Islet precursor cell (in vitro differentiated cells): ENCODE data around the gene FLT1.

ENCODE experiments used
- DNase-seq: peaks from one replicate; pipeline ENCODE4 v3.0.0-alpha.2; 2018

Gene FLT1

DNA sequence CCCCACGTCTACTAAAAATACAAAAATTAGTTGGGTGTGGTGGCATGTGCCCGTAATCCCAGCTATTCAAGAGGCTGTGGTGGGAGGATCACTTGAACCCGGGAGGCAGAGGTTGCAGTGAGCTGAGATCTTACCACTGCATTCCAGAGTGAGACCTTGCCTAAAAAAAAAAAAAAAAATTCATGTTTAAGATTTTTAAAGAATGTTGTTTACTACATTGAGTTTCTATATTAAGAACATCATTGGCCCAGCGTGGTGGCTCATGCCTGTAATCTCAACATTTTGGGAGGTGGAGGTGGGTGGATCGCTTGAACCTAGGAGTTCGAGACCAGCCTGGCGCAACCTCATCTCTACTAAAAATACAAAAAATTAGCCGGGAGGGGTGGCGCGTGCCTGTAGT, 31.9 kb upstream of the FLT1 start:
- DNase-seq, result no peak

DNA sequence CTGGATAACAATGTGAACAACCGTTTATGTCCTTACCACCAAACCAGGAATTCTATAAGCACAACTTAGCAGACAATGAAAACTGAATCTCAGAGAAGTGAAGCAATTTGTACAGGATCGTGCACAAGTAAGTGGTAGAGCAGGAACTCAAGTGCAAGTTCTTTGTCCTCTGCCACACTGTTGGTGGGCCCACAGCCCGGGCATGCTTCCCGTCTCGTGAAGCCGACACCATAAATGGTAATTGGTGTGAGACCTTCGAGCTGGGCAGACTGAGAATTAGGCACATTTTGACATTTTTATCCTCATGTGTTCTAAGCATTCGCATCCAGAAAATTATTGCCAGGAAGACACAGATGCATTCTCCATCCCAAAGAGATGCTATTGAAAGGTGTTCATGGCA, 27.9 kb upstream of the FLT1 start:
- no peak for DNase-seq

DNA sequence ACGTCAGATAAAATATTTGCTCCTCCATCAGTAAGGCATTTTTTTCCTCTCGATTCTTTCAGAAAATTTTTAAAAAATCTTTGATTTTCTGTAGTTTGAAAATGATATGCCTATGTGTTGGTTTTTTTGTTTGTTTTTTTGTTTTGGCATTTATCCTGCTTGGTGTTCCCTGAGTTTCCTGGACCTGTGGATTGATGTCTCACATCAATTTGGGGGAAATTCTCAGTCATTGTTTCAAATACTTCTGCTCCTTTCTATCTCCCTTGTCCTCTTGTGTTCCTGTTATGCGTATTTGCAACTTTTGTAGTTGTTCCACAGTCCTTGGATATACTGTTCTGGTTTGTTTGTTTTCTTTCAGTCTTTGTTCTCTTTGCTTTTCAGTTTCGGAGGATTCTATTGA, 18.8 kb upstream of the FLT1 start:
- no peak for DNase-seq

DNA sequence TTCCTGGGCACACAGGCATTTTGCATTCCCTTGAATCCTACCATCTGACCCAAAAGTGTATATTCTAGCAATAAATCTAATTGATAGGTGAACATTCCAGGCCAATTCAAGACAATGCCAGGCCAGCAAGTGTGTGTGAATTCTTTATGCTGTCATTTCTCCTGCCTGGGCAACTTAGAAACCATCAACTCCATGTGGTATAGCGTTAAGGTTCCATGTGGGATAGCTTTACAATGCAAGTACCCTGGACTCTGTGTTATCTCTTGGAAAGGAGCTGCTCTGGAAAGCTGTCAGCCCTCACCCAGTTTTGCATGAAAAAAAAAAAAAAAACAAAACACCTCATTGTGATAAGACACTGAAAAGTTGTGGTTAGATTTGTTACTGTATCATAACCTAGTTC, 15.6 kb upstream of the FLT1 start:
- peak; percentile 29 for DNase-seq

DNA sequence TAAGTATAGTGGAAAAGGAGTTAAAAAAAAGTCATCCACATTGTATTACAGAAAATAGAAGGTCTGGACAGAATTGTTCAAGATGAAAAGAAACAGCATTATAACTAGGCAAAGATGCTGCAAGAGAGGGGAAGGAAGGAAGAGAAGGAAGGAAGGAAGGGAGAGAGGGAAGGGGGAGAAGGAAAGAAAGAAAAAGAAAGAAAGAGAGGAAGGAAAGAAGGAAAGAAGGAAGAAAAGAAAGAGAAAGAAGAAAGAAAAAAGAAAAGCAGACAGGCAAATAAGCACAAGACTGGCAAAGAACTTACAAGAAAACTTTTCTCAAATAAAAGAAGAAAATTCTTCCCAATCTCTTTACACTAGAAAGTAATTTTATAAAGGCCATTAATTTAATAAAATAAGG, 15.1 kb upstream of the FLT1 start:
- no peak for DNase-seq

DNA sequence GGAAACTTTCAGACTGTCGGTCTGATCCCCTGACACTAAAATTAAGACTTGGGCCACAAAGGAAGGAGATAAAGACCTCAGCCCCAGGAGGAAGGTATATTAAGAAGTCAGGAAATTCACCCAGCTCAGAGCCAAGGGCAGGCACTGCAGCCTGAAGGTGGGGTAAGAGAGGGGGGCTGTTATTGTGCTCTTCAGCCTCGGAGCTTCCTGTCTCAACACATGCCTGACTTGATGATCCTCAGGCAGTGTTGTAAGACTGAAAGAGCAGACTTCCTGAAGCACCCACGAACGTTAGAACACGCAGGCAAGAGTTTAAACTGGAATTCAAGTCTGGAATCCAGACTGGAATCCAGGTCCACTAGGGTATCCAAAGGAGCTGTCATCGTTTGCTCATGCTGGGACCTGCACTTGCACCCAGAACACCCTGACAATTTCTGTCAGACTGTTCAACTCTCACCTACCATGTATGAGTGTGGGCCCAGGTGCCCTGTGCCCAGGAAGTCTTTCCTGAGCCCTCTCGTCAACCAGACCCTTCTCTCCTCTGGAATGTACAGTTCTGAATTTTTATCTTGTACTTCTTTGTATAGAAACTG, 10.7 kb upstream of the FLT1 start:
- DNase-seq, result peak; percentile 70

DNA sequence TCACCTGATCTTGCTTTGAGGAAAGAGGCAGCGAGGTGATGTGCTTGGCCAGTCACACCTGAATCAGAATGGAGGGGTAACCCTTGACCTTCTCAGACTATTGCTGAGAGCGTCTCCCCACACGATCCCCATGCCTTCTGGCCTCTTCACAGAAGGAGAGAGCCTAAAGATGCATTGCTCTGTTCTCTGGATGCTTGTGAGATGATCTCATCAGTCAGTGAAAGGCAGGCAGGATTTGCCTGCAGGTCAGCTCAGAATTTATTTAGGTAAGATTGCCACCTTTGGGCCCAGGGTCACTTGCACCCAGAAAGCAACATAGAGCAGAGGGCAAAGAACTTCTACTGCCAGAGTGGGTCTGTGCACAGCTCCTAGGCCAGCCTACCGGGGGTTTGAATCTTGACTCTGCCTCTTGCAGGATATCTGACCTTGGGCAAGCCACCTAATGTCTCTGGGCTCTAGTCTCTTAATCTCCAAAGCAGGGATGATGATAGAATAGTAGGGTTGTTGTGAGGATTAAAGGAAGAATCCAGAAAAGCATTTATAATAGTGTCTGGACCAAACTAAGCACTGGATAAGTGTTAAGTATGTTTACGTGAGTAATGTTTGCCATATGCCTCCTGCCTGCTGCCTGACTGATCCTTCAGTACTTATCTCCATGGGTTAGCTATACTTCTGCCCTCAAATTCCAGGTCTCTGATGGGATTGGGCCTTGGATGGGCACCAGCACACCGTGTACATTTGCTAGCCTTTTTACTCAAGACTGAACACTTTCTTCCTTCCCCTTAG, 8.4 kb upstream of the FLT1 start:
- peak; percentile 84 for DNase-seq

DNA sequence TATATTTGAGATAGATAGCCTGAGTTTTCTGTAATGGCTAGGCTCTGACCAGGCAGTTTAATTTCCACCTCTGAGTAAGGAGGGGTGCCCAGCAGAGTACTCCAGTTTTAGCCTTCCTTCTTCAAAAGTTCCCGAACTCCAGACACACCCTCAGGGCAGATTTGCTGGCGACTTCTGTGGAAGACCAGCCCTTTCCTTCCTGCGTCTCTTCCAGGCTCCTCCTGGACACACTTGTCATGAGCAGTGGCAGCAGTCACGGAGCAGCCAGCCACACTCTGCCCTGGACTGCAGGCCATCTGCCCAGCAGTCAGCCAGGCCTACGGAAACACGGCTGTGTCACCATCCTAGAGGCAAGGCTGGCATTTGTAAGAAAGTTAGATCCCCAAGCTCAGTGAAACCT, 6.6 kb upstream of the FLT1 start:
- DNase-seq, result peak; percentile 97

DNA sequence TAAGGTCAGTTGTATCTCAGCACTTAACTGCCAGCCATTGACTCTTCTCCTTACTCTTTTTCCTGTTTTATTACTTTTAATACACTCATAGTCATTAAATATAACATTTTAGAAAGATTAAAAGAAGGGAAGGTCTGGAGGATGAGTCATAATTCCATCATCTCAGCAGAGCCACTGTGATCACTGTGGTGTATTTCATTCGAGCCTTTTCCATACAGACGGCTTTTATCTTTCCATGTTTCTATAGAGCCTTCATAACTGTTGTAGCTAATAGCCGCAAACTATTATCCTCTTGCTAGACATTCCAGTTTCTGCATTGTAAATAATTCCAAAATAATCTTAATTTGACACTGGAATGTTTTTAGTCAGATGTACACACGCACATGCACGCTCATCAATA, 4.7 kb upstream of the FLT1 start:
- DNase-seq, result no peak

DNA sequence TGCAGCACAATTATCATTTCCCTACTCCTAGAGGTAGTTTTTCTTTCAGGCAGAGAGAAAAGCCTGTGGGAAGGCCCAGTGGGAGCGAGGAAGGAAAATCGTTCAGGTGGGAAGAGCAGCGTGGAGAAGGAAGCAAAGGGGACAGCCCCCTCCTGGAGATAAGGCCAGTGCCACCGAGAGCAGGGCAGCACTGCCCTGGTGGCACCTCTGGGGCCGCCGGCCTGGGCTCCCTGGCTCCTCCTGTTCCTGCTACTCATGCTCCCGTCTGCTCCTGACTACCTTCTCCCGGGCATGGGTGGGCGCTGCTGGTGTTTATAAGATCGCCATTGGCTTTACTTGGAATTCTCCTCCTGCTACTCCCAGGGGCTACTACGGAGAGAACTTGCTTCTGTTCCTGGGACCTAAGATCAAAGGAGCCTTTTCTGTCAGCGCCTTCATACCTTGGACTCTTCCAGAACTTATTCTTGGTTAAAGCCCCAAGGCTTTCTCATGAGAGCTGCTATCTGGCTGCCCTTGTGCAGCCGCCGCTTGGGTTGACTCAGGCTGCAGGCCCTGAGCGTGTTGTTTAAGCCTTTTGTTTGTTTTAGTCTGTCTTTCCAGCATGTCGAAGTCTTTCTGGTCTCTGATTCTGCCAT, 3.7 kb upstream of the FLT1 start:
- DNase-seq, result peak; percentile 79

DNA sequence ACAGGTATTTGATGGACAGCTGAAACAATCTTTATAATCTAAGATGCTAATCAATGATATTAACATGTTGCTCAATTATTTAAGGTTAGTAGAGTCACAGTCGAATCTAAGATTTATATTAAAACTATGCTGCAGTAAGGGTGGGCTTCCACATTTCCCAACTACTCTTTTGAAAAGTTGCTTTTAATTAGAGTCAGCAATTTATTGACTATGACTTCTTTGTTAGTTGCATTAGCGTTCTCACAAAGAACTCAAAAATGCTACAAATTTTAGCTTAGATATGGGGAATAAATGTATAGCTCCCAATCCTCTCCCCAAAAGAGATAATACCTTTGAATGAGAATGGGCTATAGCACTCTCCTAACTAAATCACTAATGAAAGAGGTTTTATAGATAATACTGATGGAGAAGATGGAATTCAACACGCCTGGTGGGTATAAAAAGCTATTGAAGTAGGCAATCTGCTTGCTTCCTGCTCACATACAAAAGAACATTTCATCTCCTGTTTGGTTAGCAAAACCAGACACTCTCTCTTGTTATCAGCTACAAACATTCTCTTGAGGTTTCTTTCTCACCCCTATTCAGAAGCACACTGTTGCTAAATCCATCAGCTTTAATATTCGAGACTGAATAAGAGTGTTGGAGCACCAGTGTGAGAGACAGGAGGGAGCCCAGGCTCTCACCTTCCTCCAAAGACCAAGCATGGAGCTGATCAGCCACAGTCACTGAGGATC, 2.4 kb upstream of the FLT1 start:
- DNase-seq, result no peak

DNA sequence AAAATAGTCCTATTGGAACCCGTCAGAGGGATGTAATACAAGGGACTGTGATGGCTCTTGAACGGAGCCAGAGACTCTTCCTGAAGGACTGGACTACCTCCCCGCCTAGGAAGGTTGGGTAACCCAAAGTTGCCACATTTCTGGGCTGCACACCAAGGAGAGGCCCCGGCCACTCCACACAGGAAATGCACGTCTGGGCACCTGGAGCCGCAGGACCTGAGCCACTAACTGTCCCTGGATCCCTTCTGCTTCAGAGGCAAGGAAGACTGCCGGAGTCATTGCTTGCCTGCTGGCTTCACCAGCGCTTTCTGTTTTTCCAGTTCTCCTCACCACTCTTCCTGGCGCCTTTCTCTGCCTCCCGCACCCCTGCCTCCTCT, 1.2 kb upstream of the FLT1 start:
- DNase-seq, result peak; percentile 62

DNA sequence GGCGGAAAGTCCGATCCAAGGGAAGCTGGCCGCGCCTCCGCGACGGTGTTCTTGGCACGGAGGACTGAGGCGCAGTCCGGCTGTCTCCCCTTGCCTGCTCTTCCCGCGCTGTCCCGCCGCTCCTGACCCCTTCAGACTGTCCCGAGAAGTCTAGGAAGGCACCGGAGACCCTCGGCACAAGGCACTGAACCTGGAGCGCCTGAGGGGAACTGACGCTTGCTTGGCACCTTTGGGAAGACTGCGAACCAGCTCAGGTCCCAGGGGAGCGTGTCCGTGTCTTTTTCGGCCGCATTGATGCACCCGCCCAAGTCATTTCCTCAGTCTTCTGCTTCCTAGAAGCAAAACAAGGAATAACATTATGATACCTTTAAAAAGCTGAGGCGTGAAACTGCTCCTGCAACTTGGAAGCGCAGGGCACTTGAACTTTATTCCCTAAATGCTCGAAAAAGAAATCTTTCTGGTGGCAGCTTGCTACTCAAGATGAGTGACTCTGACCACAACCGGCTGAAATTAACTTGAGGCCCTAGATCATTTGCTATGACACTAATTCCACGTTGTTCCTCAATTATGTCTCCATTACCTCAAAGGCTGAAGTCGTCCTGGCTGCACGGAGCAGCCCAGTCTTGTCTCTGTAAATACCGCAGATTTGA, 735 bp upstream of the FLT1 start:
- peak; percentile 54 for DNase-seq

DNA sequence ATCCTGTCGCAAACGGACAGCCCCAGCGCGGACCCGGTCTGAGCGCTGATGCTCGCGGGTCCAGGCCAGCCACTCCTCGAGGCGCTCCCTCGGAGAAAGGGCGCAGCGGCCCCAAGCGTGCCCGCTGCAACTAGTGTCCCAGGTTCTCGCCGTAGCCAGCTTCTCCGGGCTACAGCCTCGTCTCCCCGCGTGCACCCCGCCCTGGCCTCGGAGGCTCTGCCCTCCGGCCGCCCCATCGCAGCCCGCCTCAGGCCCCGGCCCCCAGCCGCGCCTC, 487 bp downstream of the FLT1 start:
- DNase-seq, result peak; percentile 58

DNA sequence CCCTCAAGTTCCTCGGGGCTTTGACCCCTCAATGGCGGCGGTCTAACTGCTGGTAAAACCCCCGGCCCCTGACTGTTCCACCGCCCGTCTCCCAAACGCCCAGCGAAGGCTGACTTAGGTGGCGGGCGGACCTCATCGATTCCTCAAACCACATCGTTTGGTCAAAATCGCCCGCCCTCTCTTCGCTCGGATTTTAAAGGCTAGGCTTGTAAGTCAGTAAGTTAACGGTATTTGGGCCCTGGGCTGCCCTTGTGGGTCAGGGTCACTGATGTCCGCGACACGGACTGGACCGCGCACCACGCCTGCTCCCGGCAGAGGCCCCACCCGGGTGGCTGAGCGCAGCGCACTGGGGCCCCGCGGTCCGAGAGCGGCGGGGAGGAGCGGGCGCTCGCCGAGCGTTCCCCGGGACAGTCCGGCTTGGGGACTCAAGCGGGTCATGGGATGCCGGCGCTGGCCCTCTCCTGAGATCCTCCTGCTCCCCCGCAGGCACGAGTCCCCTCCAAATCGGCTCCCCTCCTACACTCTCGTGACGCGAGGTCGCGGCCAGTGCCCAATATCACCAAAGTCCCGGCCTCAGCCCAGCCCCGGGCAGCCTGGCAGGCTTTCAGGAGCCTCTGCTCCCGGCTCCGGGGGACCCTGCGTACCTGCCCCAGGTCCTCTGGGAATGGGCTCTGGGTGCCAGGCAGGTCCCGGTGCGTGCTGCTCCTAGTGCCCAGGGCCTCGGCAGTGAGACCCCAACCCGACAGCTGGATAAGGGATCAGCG, 1.0 kb downstream of the FLT1 start:
- peak; percentile 62 for DNase-seq

DNA sequence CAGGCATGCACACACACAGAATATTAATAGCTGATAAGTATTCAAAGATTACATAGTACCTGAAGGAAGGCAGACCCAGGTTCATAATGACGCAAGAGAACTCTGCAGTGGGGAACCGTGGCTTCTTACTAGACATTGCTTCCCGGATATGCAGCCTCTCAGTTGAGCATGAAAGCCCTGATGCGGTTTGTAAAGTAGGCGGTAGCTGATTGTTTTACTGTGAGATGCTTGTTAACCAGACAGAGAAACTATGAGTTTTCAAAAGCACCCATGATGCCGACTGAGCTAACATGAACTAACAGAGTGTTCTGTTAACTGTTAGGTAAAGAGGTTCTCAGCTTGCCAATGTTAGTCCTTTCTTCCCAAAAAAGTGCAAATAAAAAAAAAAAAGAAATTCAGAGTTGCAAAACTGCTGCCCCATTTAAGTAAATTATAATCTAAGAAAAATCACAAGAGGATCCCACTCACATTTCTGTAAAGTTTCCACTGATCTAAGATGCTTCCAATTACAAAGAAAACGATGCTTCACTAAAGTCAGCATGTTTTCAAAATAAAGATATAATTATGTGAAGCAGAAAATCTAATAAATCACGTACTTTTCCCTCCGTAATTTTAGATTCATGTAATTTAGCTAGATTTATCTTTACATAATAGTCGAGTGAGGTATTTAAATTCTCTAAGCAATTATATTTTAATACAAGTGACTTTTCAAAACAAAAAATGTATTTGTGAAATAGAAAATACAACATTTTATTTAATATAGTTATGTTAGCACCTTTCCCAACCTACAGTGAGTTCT, 2.2 kb downstream of the FLT1 start:
- DNase-seq, result peak; percentile 67

DNA sequence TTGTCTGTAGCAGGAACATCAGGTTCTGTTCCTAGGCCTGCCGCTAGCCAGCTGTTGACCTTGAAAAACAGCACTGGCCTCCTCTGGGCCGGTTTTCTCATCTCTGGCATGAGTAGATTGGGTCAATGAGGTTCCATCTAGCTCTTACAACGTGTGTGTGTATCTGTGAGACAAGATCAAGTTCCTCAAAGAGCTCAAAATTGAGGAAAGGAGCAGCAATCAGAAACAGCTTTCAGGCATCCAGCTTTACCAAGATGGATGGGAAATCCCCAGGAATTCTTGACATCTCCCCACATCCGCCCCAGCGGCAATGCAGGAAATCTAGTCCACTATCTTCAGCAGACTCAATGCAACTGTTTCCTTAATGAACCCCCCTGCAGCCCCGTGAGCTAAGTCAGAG, 4.9 kb downstream of the FLT1 start:
- no peak for DNase-seq

DNA sequence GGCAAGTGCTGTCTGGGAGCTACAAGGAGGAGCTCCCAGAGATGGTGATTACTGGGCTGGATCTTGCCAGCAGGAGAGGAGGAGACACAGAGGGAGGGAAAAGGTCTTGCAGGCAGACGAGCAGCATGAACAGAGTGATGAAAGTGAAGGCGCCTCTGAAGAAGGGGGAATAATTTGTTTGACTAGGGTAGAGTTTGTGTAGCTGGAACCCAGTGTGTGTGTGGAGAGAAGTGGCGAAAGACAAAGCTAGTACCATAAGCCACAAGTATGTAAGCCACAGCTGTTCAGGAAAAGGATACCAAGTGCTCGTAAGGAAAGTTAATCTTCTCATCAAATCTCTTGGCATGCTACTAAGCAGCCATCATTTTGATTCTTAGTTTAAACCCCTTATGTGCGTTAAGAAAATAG, 5.4 kb downstream of the FLT1 start:
- DNase-seq, result no peak

DNA sequence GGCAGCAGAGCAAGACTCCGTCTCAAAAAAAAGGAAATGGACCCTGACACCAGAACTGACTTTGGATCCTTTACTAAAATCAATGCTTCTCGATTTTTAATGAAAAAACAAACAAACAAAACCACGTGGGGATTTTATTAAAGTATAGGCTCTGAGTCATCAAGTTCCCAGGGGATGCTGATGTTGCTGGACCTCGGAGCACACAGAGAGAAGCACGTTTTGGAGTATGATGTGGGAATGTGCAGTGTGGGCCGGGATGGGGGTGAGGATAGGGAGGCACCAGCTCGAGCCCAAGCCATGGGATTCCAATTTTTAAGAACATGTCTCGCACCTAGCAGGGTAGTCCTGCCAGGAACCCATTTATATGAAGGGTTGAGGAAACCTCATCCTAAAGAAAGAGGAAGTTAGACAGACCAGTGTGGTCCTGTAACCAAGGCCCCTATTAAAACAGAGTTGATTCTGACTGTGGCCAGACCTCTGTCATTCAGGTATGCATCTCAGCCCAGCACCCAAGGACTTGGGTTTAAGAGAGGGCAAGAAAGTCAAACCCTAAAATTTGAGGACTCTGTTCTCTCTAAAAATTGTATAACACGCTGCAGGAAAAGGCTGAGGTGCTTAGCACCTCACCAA, 6.4 kb downstream of the FLT1 start:
- DNase-seq, result no peak

DNA sequence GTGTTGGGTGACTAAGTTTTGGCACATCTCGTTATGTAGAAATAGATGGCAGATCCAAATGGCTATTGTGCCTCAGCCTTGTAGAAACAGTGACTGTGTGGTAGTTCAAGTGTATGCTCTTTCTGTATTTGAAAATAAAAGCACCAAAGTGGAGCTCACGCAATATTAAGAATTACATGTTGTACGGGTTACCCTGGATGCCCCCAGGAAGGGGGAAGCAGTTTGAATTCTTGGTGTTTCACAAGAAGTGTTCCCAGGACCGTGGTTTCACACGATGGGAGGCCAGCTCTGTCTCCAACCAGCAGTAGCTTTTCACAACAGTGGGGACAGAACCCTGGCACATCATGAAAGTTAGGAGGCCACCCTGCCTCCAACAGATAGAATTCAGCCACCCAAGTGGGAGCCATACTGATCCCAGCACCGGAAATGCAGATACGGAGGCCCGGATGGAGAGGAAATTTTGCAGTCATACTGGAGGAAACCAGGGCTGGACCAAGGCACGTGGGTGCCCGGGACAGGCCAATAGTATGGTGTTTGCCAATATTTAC, 8.9 kb downstream of the FLT1 start:
- DNase-seq, result no peak

DNA sequence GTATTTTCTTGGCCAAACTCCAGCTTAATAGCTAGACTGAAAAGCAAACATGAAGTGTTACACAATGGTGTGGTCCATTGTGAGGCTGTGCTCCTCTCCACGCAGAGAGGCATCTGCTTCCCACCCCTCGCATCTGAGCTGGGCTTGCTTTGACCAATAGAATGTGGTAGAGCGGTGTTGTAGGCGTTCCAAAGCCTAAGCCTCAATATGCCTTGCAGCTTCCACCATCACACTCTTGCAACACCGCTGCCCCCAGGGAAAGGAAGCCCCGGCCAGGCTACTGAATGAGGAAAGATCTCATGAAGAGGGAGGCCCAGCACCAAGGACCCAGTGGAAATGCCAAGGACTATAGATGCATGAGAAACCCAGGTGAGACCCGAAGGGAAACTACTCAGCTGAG, 9.4 kb downstream of the FLT1 start:
- peak; percentile 60 for DNase-seq
